ENCODE measurements around the gene SKAP1. TPM values are rescaled to one million over a fixed set of nuclear protein-coding genes. Genes with fewer than 3 reads are reported as not detected.

SKAP1 gene
- total RNA-seq, 6 experiments from 2014 or later = 4.5 to 51.0 (median 17.5) TPM

- ATAC-seq (no peak), DNase-seq (no peak)
- intact Hi-C loops (cut with DNase I) = no loop called here
- H3K4me1 ChIP-seq = no peaks in the 10 kb centered on the region
- 63% methylated on average over 1 of the region's 1 CpG for WGBS (ENCODE audit: insufficient coverage, low coverage, low lambda C conversion rate, missing lambda C conversion rate)
- no peaks in the 10 kb centered on the region for H3K27me3 ChIP-seq
- TF ChIP-seq POLR2A (IDR thresholded peaks at IDR 0.05) (no peak), CTCF (IDR thresholded peaks at IDR 0.05) (no peak)
- H3K27ac ChIP-seq = no peak overlapping the region
- H3K4me3 ChIP-seq = no peak overlapping the region
- no peaks in the 10 kb centered on the region for H3K9me3 ChIP-seq
- H3K36me3 ChIP-seq = no peaks in the 10 kb centered on the region
Observed at GRCh38 chr17:48228720-48229119, 201.3 kb downstream of the SKAP1 start.

- H3K4me3 ChIP-seq = no peak overlapping the region
- H3K4me1 ChIP-seq = no peaks in the 10 kb centered on the region
- intact Hi-C loops (cut with DNase I) = no loop called here
- TF ChIP-seq CTCF (IDR thresholded peaks at IDR 0.05) = no peak
- no peak for TF ChIP-seq POLR2A (IDR thresholded peaks at IDR 0.05)
- ATAC-seq (no peak), DNase-seq (no peak)
- no peak overlapping the region for H3K27ac ChIP-seq
- no peaks in the 10 kb centered on the region for H3K27me3 ChIP-seq
- H3K9me3 ChIP-seq = no peaks in the 10 kb centered on the region
- H3K36me3 ChIP-seq = no peaks in the 10 kb centered on the region
- 24% methylated on average over 5 of the region's 6 CpGs for WGBS (ENCODE audit: insufficient coverage, low coverage, low lambda C conversion rate, missing lambda C conversion rate)
Observed at GRCh38 chr17:48225725-48226567, 204.1 kb downstream of the SKAP1 start.

GRCh38 chr17:48223945-48224344 is 206.1 kb downstream of the SKAP1 start:
- DNase-seq (no peak), ATAC-seq (no peak)
- H3K27me3 ChIP-seq = no peaks in the 10 kb centered on the region
- intact Hi-C loops (cut with DNase I) = no loop called here
- no peaks in the 10 kb centered on the region for H3K36me3 ChIP-seq
- no peak overlapping the region for H3K27ac ChIP-seq
- H3K4me3 ChIP-seq = no peak overlapping the region
- H3K4me1 ChIP-seq = no peaks in the 10 kb centered on the region
- no peaks in the 10 kb centered on the region for H3K9me3 ChIP-seq
- TF ChIP-seq POLR2A (IDR thresholded peaks at IDR 0.05) = no peak

GRCh38 chr17:48219617-48220016 is 210.4 kb downstream of the SKAP1 start:
- Histone ChIP-seq H3K36me3 (no peaks in the 10 kb centered on the region), H3K27me3 (no peaks in the 10 kb centered on the region), H3K4me1 (no peaks in the 10 kb centered on the region), H3K9me3 (no peaks in the 10 kb centered on the region), H3K27ac (no peak overlapping the region), H3K4me3 (no peak overlapping the region)
- no peak for ATAC-seq
- no peak for DNase-seq
- 67% methylated on average over 1 of the region's 1 CpG for whole genome bisulfite sequencing (ENCODE audit: insufficient coverage, low coverage, low lambda C conversion rate, missing lambda C conversion rate)
- TF ChIP-seq POLR2A (IDR thresholded peaks at IDR 0.05) (no peak), CTCF (IDR thresholded peaks at IDR 0.05) (no peak)
- intact Hi-C loops (cut with DNase I) = no loop called here

GRCh38 chr17:48215583-48216139 is 214.4 kb downstream of the SKAP1 start:
- intact Hi-C loops (cut with DNase I) = no loop called here

More at GRCh38 chr17:48215583-48216139, 214.4 kb downstream of the SKAP1 start:
- H3K36me3 ChIP-seq = no peaks in the 10 kb centered on the region
- H3K4me3 ChIP-seq = no peak overlapping the region
- no peaks in the 10 kb centered on the region for H3K4me1 ChIP-seq
- WGBS (ENCODE audit: insufficient coverage, low coverage, low lambda C conversion rate, missing lambda C conversion rate) = 0% methylated on average over 1 of the region's 1 CpG
- TF ChIP-seq CTCF (IDR thresholded peaks at IDR 0.05) = peak; percentile 29 to 42 (median 32)
- no peak for TF ChIP-seq POLR2A (IDR thresholded peaks at IDR 0.05)
- DNase-seq (no peak), ATAC-seq (peak; percentile 31 to 75 (median 48))
- H3K9me3 ChIP-seq = no peaks in the 10 kb centered on the region
- no peak overlapping the region for H3K27ac ChIP-seq
- no peaks in the 10 kb centered on the region for H3K27me3 ChIP-seq
